Spleen (tissue), 11 donors: Measurements from ENCODE around the gene FAF1. TPM values are rescaled to one million over a fixed set of nuclear protein-coding genes. Genes with fewer than 3 reads are reported as not detected.
"Not testable (repeated sequence)": the region's sequence is repeated elsewhere in the genome, so short reads cannot be mapped to it uniquely, and the experiment has no call there.

Source experiments
- DNase-seq: peaks from one replicate; pipeline ENCODE4 v3.0.0-alpha.2; 2020
- H3K27ac ChIP-seq, 8 donors: fragments of 200-600 bp; sonication (generic) in 7 of 8; 1 replicate in 4 of 8; 2 replicates in 4 of 8; pipeline versions ENCODE4 v1.5.0 to v1.8.0; 2016 to 2021; ENCODE audit warnings: inconsistent platforms in 4 of 8, mild to moderate bottlenecking in 4 of 8, moderate library complexity in 1 of 8
- H3K27me3 ChIP-seq, 7 donors: fragments of 200-600 bp; sonication (generic) in 6 of 7; replicated peaks in 1 of 7; 1 replicate in 4 of 7; 2 replicates in 3 of 7; pipeline versions ENCODE4 v1.5.0 to v1.8.0; 2016 to 2021; ENCODE audit warnings: inconsistent platforms in 3 of 7, mild to moderate bottlenecking in 1 of 7
- H3K36me3 ChIP-seq, 6 donors: fragments of 200-600 bp; sonication (generic) in 5 of 6; 1 replicate in 4 of 6; 2 replicates in 2 of 6; pipeline versions ENCODE4 v1.5.0 to v1.8.0; 2016 to 2021; ENCODE audit warnings: inconsistent platforms in 2 of 6
- H3K4me1 ChIP-seq, 6 donors: fragments of 200-600 bp; sonication (generic) in 5 of 6; 1 replicate in 3 of 6; 2 replicates in 3 of 6; pipeline versions ENCODE4 v1.5.0 to v1.8.0; 2016 to 2021; ENCODE audit warnings: inconsistent platforms in 3 of 6
- H3K4me3 ChIP-seq, 8 donors: fragments of 200-600 bp; sonication (generic) in 7 of 8; 1 replicate in 4 of 8; 2 replicates in 4 of 8; pipeline versions ENCODE4 v1.5.0 to v1.8.0; 2016 to 2021; ENCODE audit warnings: inconsistent platforms in 4 of 8, mild to moderate bottlenecking in 4 of 8, moderate library complexity in 2 of 8
- H3K9me3 ChIP-seq, 8 donors: fragments of 200-600 bp; sonication (generic) in 7 of 8; 1 replicate in 4 of 8; 2 replicates in 4 of 8; pipeline versions ENCODE4 v1.5.0 to v1.8.0; 2016 to 2021; ENCODE audit warnings: inconsistent platforms in 4 of 8
- POLR2A ChIP-seq, 3 donors: fragments of 450-650 bp; IDR thresholded peaks; one replicate each; pipeline ENCODE4 v1.5.1; 2017; ENCODE audit warnings: antibody characterized with exemption in 3 of 3, mild to moderate bottlenecking in 1 of 3
- POLR2AphosphoS5 ChIP-seq, 3 donors: sonication (generic); formaldehyde crosslinking; IDR thresholded peaks; one replicate each; pipeline ENCODE4 v1.5.1; 2017; ENCODE audit warnings: antibody characterized with exemption in 3 of 3
- WGBS, 5 donors: extraction: QIAGEN DNeasy Blood & Tissue Kit in 3 of 5; methylation state at CpG; one replicate each; pipeline versions ENCODE4 v1.1.5 to v1.1.7; 2013 to 2018; 5-methylcytosine and 5-hydroxymethylcytosine counted together
- intact Hi-C: fragments of 100-400 bp; cut with DNase I; formaldehyde crosslinking; loops from one replicate; pipeline ENCODE4 v1.15.0; 2023; ENCODE audit warnings: low total_unique reads
- polyA plus RNA-seq, 3 donors: library from polyadenylated mRNA; stranded (reverse); fragments of 200-250 nt; gene quantifications; one replicate each; pipeline ENCODE4 v1.2.1, GENCODE V29; 2013
- total RNA-seq, 7 donors: library from RNA; depleted of rRNA in 3 of 7; stranded (reverse); fragments of >200 nt in 3 of 7; fragmentation: NEBNext Ultra II Directional in 4 of 7; extraction: Animal tissue kit (Norgen Biotek cat#: 25700) in 4 of 7; gene quantifications; one replicate each; pipeline versions ENCODE4 v1.1.0 to v1.2.1, GENCODE V29; 2016 to 2021
- TF ChIP-seq, protein P1 (sequence below), 11 experiments: fragments of 200-600 bp in 7 of 11; fragments of 450-650 bp in 4 of 11; sonication (generic) in 4 of 11; IDR thresholded peaks in 8 of 11; conservative IDR thresholded peaks in 3 of 11; 1 replicate in 7 of 11; 2 replicates in 4 of 11; pipeline versions ENCODE4 v1.4.0 to v1.8.0; 2016 to 2021; ENCODE audit warnings: antibody characterized with exemption in 11 of 11, inconsistent platforms in 4 of 11, mild to moderate bottlenecking in 1 of 11
- donor health status: healthy with polysubstance abuse.
- donor health status: DM: no; HTN: no; CAD: no; lungs with moderate emphysema.
- donor health status: DM: no; HTN: no; CAD: no.
- donor health status: Bipolar disorder and iron deficiency.
- donor health status: healthy.
- donor health status: DM: no; HTN: no; CAD: no.
- donor health status: DM: yes; HTN: yes; CAD: no.

FAF1 gene
- total and polyA plus RNA-seq, 10 donors: 16.7 to 58.7 (median 40.0) TPM

DNA sequence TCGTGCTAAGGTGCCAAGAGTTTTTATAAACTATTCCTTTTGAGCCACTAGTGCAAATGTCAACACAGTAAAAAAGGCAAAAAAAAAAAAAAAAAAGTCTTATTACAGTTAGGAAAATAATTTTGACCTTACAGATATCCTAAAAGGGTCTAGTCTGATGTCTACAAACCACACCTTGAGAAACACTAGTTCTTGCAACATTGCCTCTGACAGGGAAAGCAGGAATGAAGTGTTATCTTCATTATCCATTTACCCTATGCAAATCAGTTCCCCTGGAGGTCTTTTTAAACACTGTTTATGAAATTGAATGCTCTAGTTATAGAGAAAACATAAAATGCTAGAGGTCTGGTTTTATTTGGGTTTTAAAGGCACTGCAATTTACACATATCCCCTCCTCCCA is 421.6 kb downstream of the FAF1 start:
- Histone ChIP-seq H3K27me3 (no peaks in the 10 kb centered on the region), H3K4me3 (no peak overlapping the region), H3K36me3 (peaks cover 0 to 52% (median 0%) of the 10 kb centered on the region in 6 donors), H3K9me3 (no peaks in the 10 kb centered on the region), H3K27ac (no peak overlapping the region), H3K4me1 (no peaks in the 10 kb centered on the region)
- intact Hi-C loops: no loop called here
- DNase-seq: no peak
- TF ChIP-seq POLR2A (IDR thresholded peaks at IDR 0.05) (no peak), POLR2AphosphoS5 (IDR thresholded peaks at IDR 0.05) (no peak)
- TF ChIP-seq, protein P1, sequence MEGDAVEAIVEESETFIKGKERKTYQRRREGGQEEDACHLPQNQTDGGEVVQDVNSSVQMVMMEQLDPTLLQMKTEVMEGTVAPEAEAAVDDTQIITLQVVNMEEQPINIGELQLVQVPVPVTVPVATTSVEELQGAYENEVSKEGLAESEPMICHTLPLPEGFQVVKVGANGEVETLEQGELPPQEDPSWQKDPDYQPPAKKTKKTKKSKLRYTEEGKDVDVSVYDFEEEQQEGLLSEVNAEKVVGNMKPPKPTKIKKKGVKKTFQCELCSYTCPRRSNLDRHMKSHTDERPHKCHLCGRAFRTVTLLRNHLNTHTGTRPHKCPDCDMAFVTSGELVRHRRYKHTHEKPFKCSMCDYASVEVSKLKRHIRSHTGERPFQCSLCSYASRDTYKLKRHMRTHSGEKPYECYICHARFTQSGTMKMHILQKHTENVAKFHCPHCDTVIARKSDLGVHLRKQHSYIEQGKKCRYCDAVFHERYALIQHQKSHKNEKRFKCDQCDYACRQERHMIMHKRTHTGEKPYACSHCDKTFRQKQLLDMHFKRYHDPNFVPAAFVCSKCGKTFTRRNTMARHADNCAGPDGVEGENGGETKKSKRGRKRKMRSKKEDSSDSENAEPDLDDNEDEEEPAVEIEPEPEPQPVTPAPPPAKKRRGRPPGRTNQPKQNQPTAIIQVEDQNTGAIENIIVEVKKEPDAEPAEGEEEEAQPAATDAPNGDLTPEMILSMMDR (IDR thresholded peaks at IDR 0.05 in 8 of 11, conservative IDR thresholded peaks at IDR 0.05 in 3 of 11): no peak
- WGBS, 5 donors: 95 to 98% (median 98%) methylated on average over 1 of the region's 1 CpG

DNA sequence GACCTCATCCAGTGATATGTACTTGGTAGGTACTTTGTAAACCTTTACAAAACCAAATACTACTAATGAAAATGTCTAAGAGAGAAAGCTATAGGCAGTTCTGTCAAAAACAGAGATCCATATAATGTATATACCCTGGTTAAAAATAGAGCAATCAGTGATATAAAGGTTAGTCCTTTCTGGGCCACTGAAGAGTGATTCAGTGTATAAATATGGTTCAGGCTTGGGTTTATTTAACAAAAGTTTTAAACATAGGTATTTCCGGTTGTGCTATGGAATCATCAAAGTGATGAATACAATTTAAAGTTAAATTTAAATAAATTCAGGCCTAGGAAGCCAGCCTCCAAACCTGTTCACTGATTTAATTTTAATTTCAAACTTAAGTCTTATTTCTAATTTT is 428.5 kb downstream of the FAF1 start:
- Histone ChIP-seq H3K27ac (no peak overlapping the region), H3K27me3 (no peaks in the 10 kb centered on the region), H3K4me1 (no peaks in the 10 kb centered on the region), H3K4me3 (no peak overlapping the region), H3K9me3 (no peaks in the 10 kb centered on the region), H3K36me3 (peaks cover 0 to 79% (median 0%) of the 10 kb centered on the region in 6 donors)
- TF ChIP-seq POLR2A (IDR thresholded peaks at IDR 0.05): no peak
- TF ChIP-seq, protein P1 (IDR thresholded peaks at IDR 0.05 in 8 of 11, conservative IDR thresholded peaks at IDR 0.05 in 3 of 11): no peak
- no peak for TF ChIP-seq POLR2AphosphoS5 (IDR thresholded peaks at IDR 0.05)
- 96 to 100% (median 98%) methylated on average over 1 of the region's 1 CpG for WGBS, 5 donors
- no peak for DNase-seq
- intact Hi-C loops: no loop called here

DNA sequence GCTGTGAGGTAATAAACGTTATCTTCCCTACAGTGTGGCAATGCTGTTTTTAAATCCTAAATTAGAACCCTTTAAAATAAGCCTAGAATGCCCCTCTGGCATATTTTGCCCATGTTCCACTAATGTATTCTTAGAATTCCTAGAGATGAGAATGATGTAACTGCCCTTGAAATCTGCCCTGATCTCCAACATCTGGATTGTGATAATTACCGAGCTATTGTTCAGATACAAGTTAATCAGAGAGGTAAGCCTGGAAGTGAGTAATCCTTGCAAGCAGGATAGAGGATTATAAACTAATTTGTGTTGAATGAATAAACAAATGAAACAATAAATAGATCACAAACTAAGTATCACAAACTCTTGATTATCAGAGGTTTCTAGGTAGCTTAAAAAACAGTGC is 429.0 kb downstream of the FAF1 start:
- no peak overlapping the region for H3K27ac ChIP-seq
- DNase-seq: no peak
- TF ChIP-seq, protein P1 (IDR thresholded peaks at IDR 0.05 in 8 of 11, conservative IDR thresholded peaks at IDR 0.05 in 3 of 11): no peak
- TF ChIP-seq POLR2A (IDR thresholded peaks at IDR 0.05): no peak
- WGBS, 5 donors: 77 to 88% (median 81%) methylated on average over 2 of the region's 2 CpGs
- no peak overlapping the region for H3K4me3 ChIP-seq
- H3K27me3 ChIP-seq: no peaks in the 10 kb centered on the region
- intact Hi-C loops: no loop called here
- no peaks in the 10 kb centered on the region for H3K9me3 ChIP-seq
- H3K4me1 ChIP-seq: no peaks in the 10 kb centered on the region
- H3K36me3 ChIP-seq: peaks cover 0 to 84% (median 0%) of the 10 kb centered on the region in 6 donors

DNA sequence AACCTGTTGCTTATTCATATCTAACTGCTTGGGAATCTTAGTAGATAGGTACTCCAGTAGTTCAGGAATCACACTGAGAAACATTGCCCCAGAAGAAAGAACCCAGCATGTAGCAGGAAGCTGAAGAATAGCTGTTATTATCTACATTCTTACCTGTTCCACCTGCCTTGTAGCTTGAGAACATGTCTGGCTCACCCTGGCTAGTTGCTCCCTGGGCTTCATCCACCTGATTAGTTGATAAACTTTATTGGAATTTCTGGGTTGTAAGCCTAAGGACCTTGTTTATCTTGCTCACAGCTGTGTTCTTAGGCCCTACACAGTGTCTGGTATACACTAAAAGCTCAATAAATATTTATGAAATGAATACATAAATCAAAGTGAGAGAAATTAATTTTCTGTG is 430.6 kb downstream of the FAF1 start:
- DNase-seq: no peak
- Histone ChIP-seq H3K27ac (no peak overlapping the region), H3K4me3 (no peak overlapping the region), H3K9me3 (peaks cover 0 to 5% (median under 1%) of the 10 kb centered on the region in 8 donors), H3K4me1 (no peaks in the 10 kb centered on the region), H3K27me3 (no peaks in the 10 kb centered on the region), H3K36me3 (peaks cover 0 to 81% (median 2%) of the 10 kb centered on the region in 6 donors)
- TF ChIP-seq, protein P1 (IDR thresholded peaks at IDR 0.05 in 8 of 11, conservative IDR thresholded peaks at IDR 0.05 in 3 of 11): no peak
- TF ChIP-seq POLR2A (IDR thresholded peaks at IDR 0.05) (no peak), POLR2AphosphoS5 (IDR thresholded peaks at IDR 0.05) (no peak)
- intact Hi-C loops: no loop called here

DNA sequence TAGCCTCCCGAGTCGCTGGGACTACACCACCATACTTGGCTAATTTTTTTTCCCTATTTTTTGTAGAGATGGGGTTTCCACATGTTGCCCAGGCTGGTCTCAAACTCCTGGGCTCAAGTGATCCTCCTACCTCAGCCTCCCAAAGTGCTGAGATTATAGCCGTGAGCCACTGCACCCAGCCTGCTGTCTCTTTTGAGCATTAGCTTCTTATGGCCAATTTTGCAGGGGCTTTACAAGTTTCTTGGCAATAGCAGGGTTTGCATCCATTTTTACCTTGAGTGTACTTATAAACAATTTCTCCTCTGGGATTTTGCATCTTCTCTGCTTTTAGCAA is 432.1 kb downstream of the FAF1 start:
- Histone ChIP-seq H3K36me3 (peaks cover 0 to 81% (median 2%) of the 10 kb centered on the region in 6 donors), H3K9me3 (peaks cover 0 to 20% (median 13%) of the 10 kb centered on the region in 8 donors)
- H3K4me1 ChIP-seq, H3K27ac ChIP-seq, H3K4me3 ChIP-seq, DNase-seq, intact Hi-C loops, H3K27me3 ChIP-seq: not testable (repeated sequence)
- WGBS, 5 donors: 94 to 99% (median 98%) methylated on average over 3 of the region's 3 CpGs
